Right ventricle myocardium inferior (tissue), 1 donor: ENCODE data around the gene ITPKA. TPM values are rescaled to one million over a fixed set of nuclear protein-coding genes. Genes with fewer than 3 reads are reported as not detected.

Source experiments
- ATAC-seq: fragments of 200-7000 bp; cut with Tn5 transposase; one replicate; pipeline ENCODE4 v1.9.1; 2020; ENCODE audit warnings: mild to moderate bottlenecking, moderate library complexity
- DNase-seq: peaks from one replicate; pipeline ENCODE4 v3.0.0; 2021; ENCODE audit errors: missing footprints
- intact Hi-C: fragments of 100-400 bp; cut with DNase I; formaldehyde crosslinking; loops from one replicate; pipeline ENCODE4 v1.11.0; 2022
- total RNA-seq: library from RNA; stranded (reverse); fragmentation: NEBNext Ultra II Directional; extraction: Animal tissue kit (Norgen Biotek cat#: 25700); gene quantifications from one replicate; pipeline ENCODE4 v1.2.1, GENCODE V29; 2021
- donor health status: DM: no; HTN: yes; CAD: no; lungs with severe emphysema.

Gene ITPKA
- total RNA-seq, 1 donor from 2014 or later: 2.7 TPM

- no peak for DNase-seq
- intact Hi-C loops: no loop called here
- no peak for ATAC-seq
Observed at GRCh38 chr15:41545218-41545617, 51.5 kb downstream of the ITPKA start.

GRCh38 chr15:41546851-41547786 is 53.4 kb downstream of the ITPKA start:
- intact Hi-C loops: no loop called here
- ATAC-seq: no peak
- DNase-seq: no peak

GRCh38 chr15:41550066-41550775 is 56.5 kb downstream of the ITPKA start:
- no peak for DNase-seq
- intact Hi-C loops: no loop called here
- no peak for ATAC-seq

Other genes with a start within 250 kb of the ITPKA start
- gene OIP5, start 161.3 kb upstream of the ITPKA start, total RNA-seq: 0.51 TPM
- gene NUSAP1, start 161.0 kb upstream of the ITPKA start, total RNA-seq: 2.2 TPM
- gene NDUFAF1, start 91.4 kb upstream of the ITPKA start, total RNA-seq: 71.9 TPM
- gene RTF1, start 76.8 kb upstream of the ITPKA start, total RNA-seq: 20.9 TPM
- 1.5 TPM for gene LTK, start 20.0 kb downstream of the ITPKA start, total RNA-seq
- 26.7 TPM for gene RPAP1, start 50.4 kb downstream of the ITPKA start, total RNA-seq
- gene TYRO3, start 65.3 kb downstream of the ITPKA start, total RNA-seq: 5.6 TPM
- gene MGA, start 166.5 kb downstream of the ITPKA start, total RNA-seq: 30.2 TPM